PFSK-1 (cell line): ENCODE results near the gene SLC4A4.

Experiments used
- POLR2AphosphoS5 ChIP-seq: IDR thresholded peaks from 2 replicates; pipeline ENCODE4 v1.6.1; 2012; ENCODE audit warnings: low read depth, mild to moderate bottlenecking, control low read depth, low read length, moderate library complexity
- TAF1 ChIP-seq: IDR thresholded peaks from 2 replicates; pipeline ENCODE4 v1.6.1; 2012; ENCODE audit warnings: low read length, control low read depth, borderline replicate concordance; ENCODE audit not compliant: insufficient read depth
- TF ChIP-seq, protein P1 (sequence below), 2 experiments: IDR thresholded peaks; 2 replicates each; pipeline versions ENCODE4 v1.6.1 to v1.8.0; 2011 to 2012; ENCODE audit warnings: low read depth in 2 of 2, low read length in 2 of 2, control low read depth in 1 of 2, inconsistent platforms in 1 of 2, mild to moderate bottlenecking in 1 of 2, moderate library complexity in 1 of 2; ENCODE audit not compliant: insufficient read depth in 1 of 2

DNA sequence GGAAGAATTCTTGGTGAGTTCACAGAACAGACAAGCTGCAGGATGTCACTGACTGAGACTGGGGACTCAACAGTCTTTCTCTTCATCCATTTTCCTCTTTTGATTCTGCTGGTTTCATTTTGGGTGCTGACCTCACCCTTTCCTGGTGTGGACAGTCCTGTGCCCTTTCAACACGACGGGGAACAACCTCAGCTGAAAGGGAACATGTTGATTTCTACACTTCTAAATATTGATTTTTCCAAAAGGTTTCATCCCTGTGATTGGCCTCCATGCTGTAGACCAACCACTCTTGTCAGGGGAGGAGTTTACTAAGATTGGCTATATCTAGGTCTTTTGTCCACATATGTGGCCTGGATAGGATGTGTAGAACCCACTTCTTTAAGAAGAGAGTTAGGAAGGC, 91.8 kb downstream of the SLC4A4 start:
- TF ChIP-seq, protein P1, sequence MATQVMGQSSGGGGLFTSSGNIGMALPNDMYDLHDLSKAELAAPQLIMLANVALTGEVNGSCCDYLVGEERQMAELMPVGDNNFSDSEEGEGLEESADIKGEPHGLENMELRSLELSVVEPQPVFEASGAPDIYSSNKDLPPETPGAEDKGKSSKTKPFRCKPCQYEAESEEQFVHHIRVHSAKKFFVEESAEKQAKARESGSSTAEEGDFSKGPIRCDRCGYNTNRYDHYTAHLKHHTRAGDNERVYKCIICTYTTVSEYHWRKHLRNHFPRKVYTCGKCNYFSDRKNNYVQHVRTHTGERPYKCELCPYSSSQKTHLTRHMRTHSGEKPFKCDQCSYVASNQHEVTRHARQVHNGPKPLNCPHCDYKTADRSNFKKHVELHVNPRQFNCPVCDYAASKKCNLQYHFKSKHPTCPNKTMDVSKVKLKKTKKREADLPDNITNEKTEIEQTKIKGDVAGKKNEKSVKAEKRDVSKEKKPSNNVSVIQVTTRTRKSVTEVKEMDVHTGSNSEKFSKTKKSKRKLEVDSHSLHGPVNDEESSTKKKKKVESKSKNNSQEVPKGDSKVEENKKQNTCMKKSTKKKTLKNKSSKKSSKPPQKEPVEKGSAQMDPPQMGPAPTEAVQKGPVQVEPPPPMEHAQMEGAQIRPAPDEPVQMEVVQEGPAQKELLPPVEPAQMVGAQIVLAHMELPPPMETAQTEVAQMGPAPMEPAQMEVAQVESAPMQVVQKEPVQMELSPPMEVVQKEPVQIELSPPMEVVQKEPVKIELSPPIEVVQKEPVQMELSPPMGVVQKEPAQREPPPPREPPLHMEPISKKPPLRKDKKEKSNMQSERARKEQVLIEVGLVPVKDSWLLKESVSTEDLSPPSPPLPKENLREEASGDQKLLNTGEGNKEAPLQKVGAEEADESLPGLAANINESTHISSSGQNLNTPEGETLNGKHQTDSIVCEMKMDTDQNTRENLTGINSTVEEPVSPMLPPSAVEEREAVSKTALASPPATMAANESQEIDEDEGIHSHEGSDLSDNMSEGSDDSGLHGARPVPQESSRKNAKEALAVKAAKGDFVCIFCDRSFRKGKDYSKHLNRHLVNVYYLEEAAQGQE (IDR thresholded peaks at IDR 0.05; ENCODE audit: insufficient read depth in 1 of 2, low read depth in 2 of 2, low read length in 2 of 2): no peak
- TF ChIP-seq POLR2AphosphoS5: no peak
- no peak for TF ChIP-seq TAF1
